ENCODE results near the gene CD151. TPM values are rescaled to one million over a fixed set of nuclear protein-coding genes. Genes with fewer than 3 reads are reported as not detected.

The CD151 gene
- total RNA-seq, 1 experiment from 2014 or later, result 482 TPM

GRCh38 chr11:803467-803742 lies 29.3 kb upstream of the CD151 start:
- Mint-ChIP-seq H3K4me3 (ENCODE audit: low read depth, unreplicated experiment) (peak overlapping the region; percentile 73), H3K36me3 (ENCODE audit: insufficient read depth, unreplicated experiment) (peaks cover 69% of the 10 kb centered on the region), H3K4me1 (ENCODE audit: low read depth, unreplicated experiment) (peaks cover 17% of the 10 kb centered on the region), H3K27me3 (ENCODE audit: unreplicated experiment) (no peaks in the 10 kb centered on the region), H3K27ac (ENCODE audit: unreplicated experiment) (no peak overlapping the region), H3K9me3 (ENCODE audit: low read depth, unreplicated experiment) (no peaks in the 10 kb centered on the region)
- intact Hi-C loops (cut with micrococcal nuclease; ENCODE audit: unreplicated experiment), result no loop called here
- TF ChIP-seq CTCF (IDR thresholded peaks at IDR 0.05; ENCODE audit: unreplicated experiment), result no peak
- no TSS peak for BruUV-seq (replicated peaks)
- CTCF ChIA-PET, result no interaction called here
- no peak for DNase-seq

- peak overlapping the region; percentile 73 for H3K4me3 Mint-ChIP-seq (ENCODE audit: low read depth, unreplicated experiment)
- intact Hi-C loops (cut with micrococcal nuclease; ENCODE audit: unreplicated experiment), result no loop called here
- peaks cover 75% of the 10 kb centered on the region for H3K36me3 Mint-ChIP-seq (ENCODE audit: insufficient read depth, unreplicated experiment)
- BruUV-seq (replicated peaks), result no TSS peak
- DNase-seq, result no peak
- H3K4me1 Mint-ChIP-seq (ENCODE audit: low read depth, unreplicated experiment), result peaks cover 17% of the 10 kb centered on the region
- CTCF ChIA-PET, result no interaction called here
- no peaks in the 10 kb centered on the region for H3K9me3 Mint-ChIP-seq (ENCODE audit: low read depth, unreplicated experiment)
- TF ChIP-seq CTCF (IDR thresholded peaks at IDR 0.05; ENCODE audit: unreplicated experiment), result no peak
- peak overlapping the region; percentile 36 for H3K27ac Mint-ChIP-seq (ENCODE audit: unreplicated experiment)
- H3K27me3 Mint-ChIP-seq (ENCODE audit: unreplicated experiment), result no peaks in the 10 kb centered on the region
Measured at GRCh38 chr11:803770-804598, 28.8 kb upstream of the CD151 start.

DNA sequence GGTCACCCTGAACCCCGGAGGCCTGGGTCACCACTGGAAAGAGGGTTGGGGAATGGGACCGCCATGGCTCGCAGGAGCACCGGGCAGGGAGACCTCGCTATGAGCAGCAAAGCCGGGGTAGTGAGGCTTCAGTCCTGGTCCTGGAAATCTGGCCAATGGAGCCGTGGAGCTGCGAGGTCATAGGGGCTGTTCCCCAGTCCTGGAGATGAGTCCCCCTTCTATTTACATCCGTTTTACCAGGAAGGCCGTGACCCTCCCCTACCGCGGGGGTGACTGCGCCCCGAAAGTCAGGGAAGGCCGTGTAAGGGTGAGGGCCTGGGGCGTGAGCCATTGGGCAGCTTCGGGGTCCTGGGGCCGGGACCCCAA lies 28.2 kb upstream of the CD151 start:
- DNase-seq, result no peak
- intact Hi-C loops (cut with micrococcal nuclease; ENCODE audit: unreplicated experiment), result no loop called here
- Mint-ChIP-seq H3K36me3 (ENCODE audit: insufficient read depth, unreplicated experiment) (peaks cover 81% of the 10 kb centered on the region), H3K9me3 (ENCODE audit: low read depth, unreplicated experiment) (no peaks in the 10 kb centered on the region), H3K4me1 (ENCODE audit: low read depth, unreplicated experiment) (peaks cover 17% of the 10 kb centered on the region), H3K4me3 (ENCODE audit: low read depth, unreplicated experiment) (peak overlapping the region; percentile 73), H3K27me3 (ENCODE audit: unreplicated experiment) (no peaks in the 10 kb centered on the region), H3K27ac (ENCODE audit: unreplicated experiment) (peak overlapping the region; percentile 36)
- no TSS peak for BruUV-seq (replicated peaks)
- no peak for TF ChIP-seq CTCF (IDR thresholded peaks at IDR 0.05; ENCODE audit: unreplicated experiment)
- CTCF ChIA-PET, result interaction anchor here (2.0 kb wide), 1 partner anchor 30 kb away, joined by 5 read pairs; no protein-coding TSS in a partner anchor

GRCh38 chr11:808427-809286 lies 24.1 kb upstream of the CD151 start:
- no peak for DNase-seq
- TSS peak; percentile 73 for BruUV-seq (replicated peaks)
- peak; percentile 55 for TF ChIP-seq CTCF (IDR thresholded peaks at IDR 0.05; ENCODE audit: unreplicated experiment)
- peak overlapping the region; percentile 88 for H3K27ac Mint-ChIP-seq (ENCODE audit: unreplicated experiment)
- intact Hi-C loops (cut with micrococcal nuclease; ENCODE audit: unreplicated experiment), result no loop called here
- no peaks in the 10 kb centered on the region for H3K27me3 Mint-ChIP-seq (ENCODE audit: unreplicated experiment)
- H3K9me3 Mint-ChIP-seq (ENCODE audit: low read depth, unreplicated experiment), result no peaks in the 10 kb centered on the region
- peaks cover 25% of the 10 kb centered on the region for H3K4me1 Mint-ChIP-seq (ENCODE audit: low read depth, unreplicated experiment)
- CTCF ChIA-PET, result interaction anchor here (0.9 to 1.2 kb wide), 2 partner anchors 10 to 19 kb away, joined by 3 read pairs; partner anchors contain the start of genes CRACR2B and PNPLA2
- H3K36me3 Mint-ChIP-seq (ENCODE audit: insufficient read depth, unreplicated experiment), result peaks cover 92% of the 10 kb centered on the region
- peak overlapping the region; percentile 94 for H3K4me3 Mint-ChIP-seq (ENCODE audit: low read depth, unreplicated experiment)
